ENCODE measurements around the gene ZNF469.

- TF ChIP-seq, protein P1, sequence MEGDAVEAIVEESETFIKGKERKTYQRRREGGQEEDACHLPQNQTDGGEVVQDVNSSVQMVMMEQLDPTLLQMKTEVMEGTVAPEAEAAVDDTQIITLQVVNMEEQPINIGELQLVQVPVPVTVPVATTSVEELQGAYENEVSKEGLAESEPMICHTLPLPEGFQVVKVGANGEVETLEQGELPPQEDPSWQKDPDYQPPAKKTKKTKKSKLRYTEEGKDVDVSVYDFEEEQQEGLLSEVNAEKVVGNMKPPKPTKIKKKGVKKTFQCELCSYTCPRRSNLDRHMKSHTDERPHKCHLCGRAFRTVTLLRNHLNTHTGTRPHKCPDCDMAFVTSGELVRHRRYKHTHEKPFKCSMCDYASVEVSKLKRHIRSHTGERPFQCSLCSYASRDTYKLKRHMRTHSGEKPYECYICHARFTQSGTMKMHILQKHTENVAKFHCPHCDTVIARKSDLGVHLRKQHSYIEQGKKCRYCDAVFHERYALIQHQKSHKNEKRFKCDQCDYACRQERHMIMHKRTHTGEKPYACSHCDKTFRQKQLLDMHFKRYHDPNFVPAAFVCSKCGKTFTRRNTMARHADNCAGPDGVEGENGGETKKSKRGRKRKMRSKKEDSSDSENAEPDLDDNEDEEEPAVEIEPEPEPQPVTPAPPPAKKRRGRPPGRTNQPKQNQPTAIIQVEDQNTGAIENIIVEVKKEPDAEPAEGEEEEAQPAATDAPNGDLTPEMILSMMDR (conservative IDR thresholded peaks at IDR 0.05; ENCODE audit: low read depth, low read length) = no peak
- no peak for TF ChIP-seq EZH2 (IDR thresholded peaks at IDR 0.05; ENCODE audit: borderline replicate concordance, low read depth, low read length, poor library complexity, severe bottlenecking)
Observed at GRCh38 chr16:88353691-88354090, 29.1 kb upstream of the ZNF469 start.

All from A673 (cell line).